C4-2B (cell line): ENCODE results near the gene NPC1L1.

Experiments
- ZFX ChIP-seq: fragments of 450-650 bp; IDR thresholded peaks from 2 replicates; pipeline ENCODE4 v1.6.1; 2017
- TF ChIP-seq, protein P1 (sequence below): fragments of 450-650 bp; conservative IDR thresholded peaks from 2 replicates; pipeline ENCODE4 v1.5.1; 2017; ENCODE audit warnings: mild to moderate bottlenecking

- TF ChIP-seq, protein P1, sequence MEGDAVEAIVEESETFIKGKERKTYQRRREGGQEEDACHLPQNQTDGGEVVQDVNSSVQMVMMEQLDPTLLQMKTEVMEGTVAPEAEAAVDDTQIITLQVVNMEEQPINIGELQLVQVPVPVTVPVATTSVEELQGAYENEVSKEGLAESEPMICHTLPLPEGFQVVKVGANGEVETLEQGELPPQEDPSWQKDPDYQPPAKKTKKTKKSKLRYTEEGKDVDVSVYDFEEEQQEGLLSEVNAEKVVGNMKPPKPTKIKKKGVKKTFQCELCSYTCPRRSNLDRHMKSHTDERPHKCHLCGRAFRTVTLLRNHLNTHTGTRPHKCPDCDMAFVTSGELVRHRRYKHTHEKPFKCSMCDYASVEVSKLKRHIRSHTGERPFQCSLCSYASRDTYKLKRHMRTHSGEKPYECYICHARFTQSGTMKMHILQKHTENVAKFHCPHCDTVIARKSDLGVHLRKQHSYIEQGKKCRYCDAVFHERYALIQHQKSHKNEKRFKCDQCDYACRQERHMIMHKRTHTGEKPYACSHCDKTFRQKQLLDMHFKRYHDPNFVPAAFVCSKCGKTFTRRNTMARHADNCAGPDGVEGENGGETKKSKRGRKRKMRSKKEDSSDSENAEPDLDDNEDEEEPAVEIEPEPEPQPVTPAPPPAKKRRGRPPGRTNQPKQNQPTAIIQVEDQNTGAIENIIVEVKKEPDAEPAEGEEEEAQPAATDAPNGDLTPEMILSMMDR: no peak
- TF ChIP-seq ZFX: no peak
These were observed 16.2 kb downstream of the NPC1L1 start for GRCh38 chr7:44524811-44525388.
